ENCODE measurements around the gene FRY.

Gene FRY

GRCh38 chr13:32264407-32264806 lies 232.8 kb downstream of the FRY start:
- no peak for DNase-seq (ENCODE audit: extremely low spot score)
- TF ChIP-seq CTCF (IDR thresholded peaks at IDR 0.05; ENCODE audit: control extremely low read depth, extremely low read depth, low read depth, missing control alignments), result no peak
- ChIA-PET POLR2A (no interaction called here), CTCF (interaction anchor here (1.0 to 1.3 kb wide), 2 partner anchors 17 to 25 kb away, joined by 3 to 4 read pairs; no protein-coding TSS in a partner anchor)

GRCh38 chr13:32265726-32266125 lies 234.2 kb downstream of the FRY start:
- no peak for DNase-seq (ENCODE audit: extremely low spot score)

GRCh38 chr13:32266130-32266529 lies 234.6 kb downstream of the FRY start:
- ChIA-PET POLR2A (no interaction called here), CTCF (interaction anchor here (1.6 kb wide), 1 partner anchor 9 kb away, joined by 7 read pairs; no protein-coding TSS in a partner anchor)
- no peak for DNase-seq (ENCODE audit: extremely low spot score)
- TF ChIP-seq CTCF (IDR thresholded peaks at IDR 0.05; ENCODE audit: control extremely low read depth, extremely low read depth, low read depth, missing control alignments), result no peak

More at GRCh38 chr13:32265726-32266125, 234.2 kb downstream of the FRY start:
- POLR2A ChIA-PET, result no interaction called here
- CTCF ChIA-PET, result interaction anchor here (1.6 kb wide), 1 partner anchor 9 kb away, joined by 7 read pairs; no protein-coding TSS in a partner anchor
- TF ChIP-seq CTCF (IDR thresholded peaks at IDR 0.05; ENCODE audit: control extremely low read depth, extremely low read depth, low read depth, missing control alignments), result no peak

- DNase-seq (ENCODE audit: extremely low spot score), result peak; percentile 49
- POLR2A ChIA-PET, result no interaction called here
- no peak for TF ChIP-seq CTCF (IDR thresholded peaks at IDR 0.05; ENCODE audit: control extremely low read depth, extremely low read depth, low read depth, missing control alignments)
Measured at GRCh38 chr13:32267836-32268439, 236.4 kb downstream of the FRY start.

GRCh38 chr13:32272021-32272683 lies 240.6 kb downstream of the FRY start:
- DNase-seq (ENCODE audit: extremely low spot score), result no peak
- TF ChIP-seq CTCF (IDR thresholded peaks at IDR 0.05; ENCODE audit: control extremely low read depth, extremely low read depth, low read depth, missing control alignments), result no peak
- ChIA-PET CTCF (interaction anchor here (1.4 to 1.6 kb wide), 2 partner anchors 12 to 26 kb away, joined by 3 to 5 read pairs; no protein-coding TSS in a partner anchor), POLR2A (no interaction called here)

More at GRCh38 chr13:32267836-32268439, 236.4 kb downstream of the FRY start:
- CTCF ChIA-PET, result interaction anchor here (0.8 to 3.4 kb wide), 11 partner anchors 8 to 43 kb away, joined by 3 to 9 read pairs (median 5); no protein-coding TSS in a partner anchor

GRCh38 chr13:32277839-32278238 lies 246.3 kb downstream of the FRY start:
- ChIA-PET POLR2A (no interaction called here), CTCF (interaction anchor here (1.1 to 1.5 kb wide), 3 partner anchors 9 to 32 kb away, joined by 3 to 5 read pairs (median 3); no protein-coding TSS in a partner anchor)
- TF ChIP-seq CTCF (IDR thresholded peaks at IDR 0.05; ENCODE audit: control extremely low read depth, extremely low read depth, low read depth, missing control alignments), result no peak
- DNase-seq (ENCODE audit: extremely low spot score), result no peak

Data from GM10248 (cell line).